OCI-LY7 (cell line): Measurements from ENCODE around the gene GAST. TPM values are rescaled to one million over a fixed set of nuclear protein-coding genes. Genes with fewer than 3 reads are reported as not detected.

Experiments used
- BruUV-seq: library from RNA; stranded (reverse); fragments of 400-500 nt; replicated peaks from 2 replicates; lab custom pipeline; 2021; lab: Mats Ljungman, UMichigan
- CTCF ChIA-PET: fragments of 300-600 bp; sonication (Branson Sonifier 250); formaldehyde crosslinking; loops from one replicate; lab custom pipeline; 2022; ENCODE audit warnings: antibody characterized with exemption; ENCODE audit not compliant: unreplicated experiment; lab: Charles Lee
- POLR2A ChIA-PET: fragments of 300-600 bp; sonication (Branson Sonifier 250); formaldehyde crosslinking; loops from one replicate; lab custom pipeline; 2022; ENCODE audit warnings: antibody characterized with exemption; lab: Charles Lee
- DNase-seq: peaks from one replicate; pipeline ENCODE4 v3.0.0-alpha.2; 2015; ENCODE audit warnings: low spot score
- H2AFZ ChIP-seq: fragments of 200-600 bp; sonication (generic), shearing (Covaris generic); 2 replicates; pipeline ENCODE4 v1.6.1; 2014; ENCODE audit warnings: mild to moderate bottlenecking, antibody characterized with exemption, low read length, moderate library complexity
- H3K27ac ChIP-seq: fragments of 200-600 bp; sonication (generic); 2 replicates; pipeline ENCODE4 v1.5.1; 2014; ENCODE audit warnings: mixed run types, low read depth, mild to moderate bottlenecking, moderate library complexity, low read length, inconsistent platforms; ENCODE audit not compliant: poor library complexity, severe bottlenecking
- H3K36me3 ChIP-seq: fragments of 200-600 bp; sonication (generic); 2 replicates; pipeline ENCODE4 v1.6.1; 2014; ENCODE audit warnings: mild to moderate bottlenecking, antibody characterized with exemption, low read length, moderate library complexity, mixed read lengths; ENCODE audit not compliant: insufficient read depth
- H3K4me1 ChIP-seq: fragments of 200-600 bp; sonication (generic); 2 replicates; pipeline ENCODE4 v1.5.1; 2014; ENCODE audit warnings: mild to moderate bottlenecking, low read length; ENCODE audit not compliant: insufficient read depth, poor library complexity, severe bottlenecking
- H3K4me2 ChIP-seq: fragments of 200-600 bp; sonication (generic); 2 replicates; pipeline ENCODE4 v1.6.1; 2014; ENCODE audit warnings: mild to moderate bottlenecking, low read length
- H3K4me3 ChIP-seq: fragments of 200-600 bp; sonication (generic); 2 replicates; pipeline ENCODE4 v1.5.1; 2014; ENCODE audit warnings: mild to moderate bottlenecking, low read depth, low read length; ENCODE audit not compliant: poor library complexity, severe bottlenecking
- H3K79me2 ChIP-seq: fragments of 200-600 bp; sonication (generic); 2 replicates; pipeline ENCODE4 v1.6.1; 2016; ENCODE audit warnings: low read depth, mild to moderate bottlenecking, low read length, moderate library complexity, mixed read lengths; ENCODE audit not compliant: insufficient read depth
- H3K9me2 ChIP-seq: fragments of 200-600 bp; sonication (generic); 2 replicates; pipeline ENCODE4 v1.6.1; 2016; ENCODE audit warnings: mild to moderate bottlenecking, low read length, mixed read lengths; ENCODE audit not compliant: insufficient read depth
- H3K9me3 ChIP-seq: fragments of 200-600 bp; sonication (generic); 2 replicates; pipeline ENCODE4 v1.6.1; 2014; ENCODE audit warnings: mild to moderate bottlenecking, mixed run types, low read length, mixed read lengths
- H4K20me1 ChIP-seq: fragments of 200-600 bp; sonication (generic); 2 replicates; pipeline ENCODE4 v1.6.1; 2014; ENCODE audit warnings: mild to moderate bottlenecking, antibody characterized with exemption, low read length, moderate library complexity, mixed read lengths; ENCODE audit not compliant: insufficient read depth
- CTCF ChIP-seq: fragments of 200-600 bp; sonication (generic); conservative IDR thresholded peaks from 2 replicates; pipeline ENCODE4 v1.5.1; 2014; ENCODE audit warnings: mild to moderate bottlenecking, antibody characterized with exemption, low read length, moderate library complexity, mixed read lengths
- EZH2phosphoT487 ChIP-seq: fragments of 200-600 bp; sonication (generic); IDR thresholded peaks from 2 replicates; pipeline ENCODE4 v1.6.1; 2018; ENCODE audit warnings: low read depth, borderline replicate concordance, mild to moderate bottlenecking, mixed run types, antibody characterized with exemption, low read length, moderate library complexity, mixed read lengths
- intact Hi-C: fragments of 100-400 bp; cut with micrococcal nuclease; formaldehyde crosslinking; loops from one replicate; pipeline ENCODE4 v1.10.0; 2022; ENCODE audit not compliant: unreplicated experiment
- total RNA-seq, 2 experiments: library from RNA; depleted of rRNA in 1 of 2; stranded (reverse); fragments of >200 nt in 1 of 2; shearing (Covaris generic) in 1 of 2; gene quantifications; 2 replicates each; pipeline ENCODE4 v1.2.3, GENCODE V29; 2014 to 2022

GAST gene
- total RNA-seq, 2 experiments from 2014 or later: not detected

GRCh38 chr17:41681776-41682175 is 30.4 kb upstream of the GAST start:
- no peaks in the 10 kb centered on the region for H4K20me1 ChIP-seq
- ChIA-PET POLR2A (interaction anchor here (1.0 kb wide), 1 partner anchor 14 kb away, joined by 3 read pairs; no protein-coding TSS in a partner anchor), CTCF (interaction anchor here (0.6 kb wide), 1 partner anchor 34 kb away, joined by 3 read pairs; no protein-coding TSS in a partner anchor)
- H3K9me2 ChIP-seq: no peaks in the 10 kb centered on the region
- intact Hi-C loops: loop anchor here (10.0 kb wide), 1 partner anchor 1087 kb away; no protein-coding TSS in a partner anchor
- TF ChIP-seq EZH2phosphoT487 (no peak), CTCF (no peak)
- no peak overlapping the region for H3K4me2 ChIP-seq
- H3K79me2 ChIP-seq: no peaks in the 10 kb centered on the region
- DNase-seq: no peak
- no peak overlapping the region for H2AFZ ChIP-seq
- no peaks in the 10 kb centered on the region for H3K9me3 ChIP-seq
- peaks cover 9% of the 10 kb centered on the region for H3K4me1 ChIP-seq
- no peaks in the 10 kb centered on the region for H3K36me3 ChIP-seq
- BruUV-seq: no TSS peak
- no peak overlapping the region for H3K4me3 ChIP-seq
- H3K27ac ChIP-seq: no peak overlapping the region

DNA sequence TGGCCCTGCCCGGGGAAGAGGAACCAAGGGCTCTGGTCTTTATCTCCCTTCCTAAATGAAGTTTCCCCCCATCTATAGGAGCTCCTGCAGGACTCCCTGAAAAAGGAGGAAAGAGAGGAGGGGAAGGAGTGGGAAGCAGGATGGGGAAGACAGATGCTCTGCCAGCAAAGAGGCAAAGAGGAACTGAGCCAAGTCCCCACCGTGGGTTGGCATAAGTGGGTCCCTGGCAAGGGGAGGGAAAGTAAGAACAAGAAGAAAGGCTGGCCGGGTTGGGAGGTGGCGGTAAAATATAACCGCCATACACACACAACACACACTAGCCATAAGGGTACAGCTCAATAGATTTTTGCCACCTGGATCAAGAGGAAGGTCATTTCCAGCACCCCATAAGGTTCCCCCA is 29.5 kb upstream of the GAST start:
- ChIA-PET CTCF (no interaction called here), POLR2A (no interaction called here)
- Histone ChIP-seq H3K27ac (no peak overlapping the region), H3K4me1 (peaks cover 11% of the 10 kb centered on the region), H4K20me1 (no peaks in the 10 kb centered on the region), H3K4me3 (no peak overlapping the region), H3K9me2 (no peaks in the 10 kb centered on the region), H3K36me3 (no peaks in the 10 kb centered on the region), H2AFZ (no peak overlapping the region), H3K4me2 (no peak overlapping the region), H3K79me2 (no peaks in the 10 kb centered on the region), H3K9me3 (no peaks in the 10 kb centered on the region)
- no TSS peak for BruUV-seq
- no peak for DNase-seq
- intact Hi-C loops: loop anchor here (10.0 kb wide), 1 partner anchor 1088 kb away; no protein-coding TSS in a partner anchor
- TF ChIP-seq EZH2phosphoT487 (no peak), CTCF (no peak)

- ChIA-PET CTCF (no interaction called here), POLR2A (no interaction called here)
- intact Hi-C loops: loop anchor here (10.0 kb wide), 1 partner anchor 1089 kb away; no protein-coding TSS in a partner anchor
- TF ChIP-seq CTCF (no peak), EZH2phosphoT487 (no peak)
- H2AFZ ChIP-seq: no peak overlapping the region
- H3K4me2 ChIP-seq: no peak overlapping the region
- no peaks in the 10 kb centered on the region for H3K36me3 ChIP-seq
- no peak for DNase-seq
- H4K20me1 ChIP-seq: no peaks in the 10 kb centered on the region
- no peak overlapping the region for H3K4me3 ChIP-seq
- no peaks in the 10 kb centered on the region for H3K9me2 ChIP-seq
- no TSS peak for BruUV-seq
- H3K9me3 ChIP-seq: no peaks in the 10 kb centered on the region
- H3K79me2 ChIP-seq: no peaks in the 10 kb centered on the region
- no peak overlapping the region for H3K27ac ChIP-seq
- peaks cover 14% of the 10 kb centered on the region for H3K4me1 ChIP-seq
Measured at GRCh38 chr17:41683441-41684007, 28.6 kb upstream of the GAST start.
